ENCODE data around the gene CCR3. TPM values are rescaled to one million over a fixed set of nuclear protein-coding genes. Genes with fewer than 3 reads are reported as not detected.
A peak's percentile ranks its signal among the peaks of the same experiment; 100 is the strongest.

CCR3 gene
- total and polyA plus RNA-seq, 2 experiments from 2014 or later = not detected

DNA sequence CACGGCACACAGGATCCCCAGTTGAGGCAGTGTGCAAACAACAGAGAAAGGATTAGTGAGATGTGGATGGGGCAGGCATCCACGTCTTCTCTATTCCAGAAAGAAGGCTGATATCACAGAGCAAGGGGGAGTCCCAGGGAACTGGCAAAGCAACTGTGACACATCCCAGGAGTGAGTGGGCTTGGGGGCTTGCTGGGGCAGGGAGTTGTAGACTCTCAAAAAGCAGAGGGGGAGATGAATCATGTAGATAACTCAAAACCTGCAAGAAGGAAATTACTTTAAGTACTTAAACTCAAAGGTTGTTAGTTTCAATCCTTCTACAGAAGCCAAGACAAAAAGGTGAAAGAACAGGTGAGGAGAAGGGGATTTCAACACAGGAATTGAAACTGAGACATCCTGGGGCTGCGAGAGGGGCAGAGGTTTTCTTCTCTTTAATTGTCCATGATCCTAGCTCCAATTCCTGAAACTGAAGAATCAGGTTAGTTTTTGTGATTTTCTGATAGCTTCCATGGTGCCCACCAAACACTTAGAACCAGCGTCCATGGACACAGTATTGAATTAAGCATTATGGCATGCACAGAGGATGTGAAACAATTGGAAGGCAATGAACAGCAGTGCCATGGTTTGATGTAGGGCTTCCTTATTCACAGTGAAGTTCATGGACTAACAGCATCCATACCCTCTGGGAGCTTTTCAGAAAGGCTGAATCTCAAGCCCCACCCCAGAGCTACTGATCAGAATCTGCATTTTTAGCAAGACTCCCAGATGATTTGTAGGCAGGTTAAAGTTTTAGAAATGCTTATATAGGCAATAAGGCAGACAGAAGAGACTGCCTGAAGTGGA is 52.0 kb downstream of the CCR3 start (continued):
- no peak for TF ChIP-seq ZNF462 (CRISPR knock-in tag; IDR thresholded peaks at IDR 0.05)
- no peak for TF ChIP-seq NANOG (IDR thresholded peaks at IDR 0.05; ENCODE audit: borderline replicate concordance)
- no peak for TF ChIP-seq EZH2phosphoT487 (IDR thresholded peaks at IDR 0.05; ENCODE audit: unreplicated experiment)

DNA sequence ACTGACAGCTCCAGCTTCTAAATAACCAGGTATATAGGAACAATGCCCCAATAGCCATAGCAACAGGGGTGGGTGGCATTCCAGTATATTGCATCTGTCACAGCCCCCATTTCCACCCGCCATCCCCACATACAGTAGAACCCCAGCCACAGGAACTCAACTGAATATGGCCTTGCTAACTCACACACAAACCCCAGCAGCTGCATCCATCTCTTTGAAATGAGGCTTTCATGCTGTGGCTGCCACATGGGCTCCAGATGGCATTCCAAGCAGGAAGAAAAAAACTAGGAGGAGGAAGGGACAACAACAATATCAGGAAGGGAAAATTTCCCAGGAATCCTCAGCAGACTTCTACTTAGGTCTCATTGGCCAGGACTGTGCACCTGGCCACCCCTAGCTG is 54.6 kb downstream of the CCR3 start:
- no peaks in the 10 kb centered on the region for H3K4me1 Mint-ChIP-seq
- no peaks in the 10 kb centered on the region for H3K36me3 ChIP-seq (ENCODE audit: insufficient read depth)
- peaks cover 4% of the 10 kb centered on the region for H3K27me3 Mint-ChIP-seq (ENCODE audit: insufficient read depth, low read depth, poor library complexity)
- ATAC-seq (no peak), DNase-seq (ENCODE audit: low spot score) (no peak)
- H3K9me3 Mint-ChIP-seq = no peaks in the 10 kb centered on the region
- no peaks in the 10 kb centered on the region for H3K4me1 ChIP-seq (ENCODE audit: insufficient read depth)
- H3K4me3 ChIP-seq = no peak overlapping the region
- H4K20me1 ChIP-seq (replicated peaks; ENCODE audit: insufficient read depth) = no peaks in the 10 kb centered on the region
- no peak overlapping the region for H2AFZ ChIP-seq
- H3K36me3 Mint-ChIP-seq (ENCODE audit: low read depth) = no peaks in the 10 kb centered on the region
- peak overlapping the region; percentile 56; the same call in 1 of the 2 replicates for H3K27ac Mint-ChIP-seq
- no peaks in the 10 kb centered on the region for H3F3A ChIP-seq (replicated peaks; ENCODE audit: low read depth)
- no peak overlapping the region for H3K4me2 ChIP-seq
- H3K79me2 ChIP-seq (replicated peaks; ENCODE audit: insufficient read depth) = no peaks in the 10 kb centered on the region
- no peaks in the 10 kb centered on the region for H3K9me2 ChIP-seq (ENCODE audit: insufficient read depth)
- H3K4me3 Mint-ChIP-seq = no peak overlapping the region
- no peaks in the 10 kb centered on the region for H3K27me3 ChIP-seq (ENCODE audit: insufficient read depth)
- no peak overlapping the region for H3K27ac ChIP-seq (ENCODE audit: low read depth)
- TF ChIP-seq ETS1 (IDR thresholded peaks at IDR 0.05) (no peak), NANOG (IDR thresholded peaks at IDR 0.05; ENCODE audit: borderline replicate concordance) (no peak), ZNF331 (CRISPR knock-in tag; IDR thresholded peaks at IDR 0.05; ENCODE audit: low read depth) (no peak), EZH2phosphoT487 (IDR thresholded peaks at IDR 0.05; ENCODE audit: unreplicated experiment) (no peak), STAT1 (IDR thresholded peaks at IDR 0.05; ENCODE audit: unreplicated experiment) (no peak), POLR2AphosphoS5 (IDR thresholded peaks at IDR 0.05; ENCODE audit: low read depth) (no peak), ZNF462 (CRISPR knock-in tag; IDR thresholded peaks at IDR 0.05) (no peak)
